Nephron progenitor cell (in vitro differentiated cells): Measurements from ENCODE around the gene SMG7.
A peak's percentile ranks its signal among the peaks of the same experiment; 100 is the strongest.

Experiments used
- DNase-seq: peaks from one replicate; pipeline ENCODE4 v3.0.0; 2021
- H3K27ac Mint-ChIP-seq: 2 replicates; pipeline ENCODE4 v1.8.0; 2021; ENCODE audit warnings: mild to moderate bottlenecking, moderate library complexity, mixed read lengths
- H3K27me3 Mint-ChIP-seq: 2 replicates; pipeline ENCODE4 v1.8.0; 2021; ENCODE audit warnings: mild to moderate bottlenecking, low read depth, mixed read lengths; ENCODE audit not compliant: poor library complexity
- H3K36me3 Mint-ChIP-seq: 2 replicates; pipeline ENCODE4 v1.8.0; 2021; ENCODE audit warnings: low read depth, mixed read lengths
- H3K4me1 Mint-ChIP-seq: 2 replicates; pipeline ENCODE4 v1.8.0; 2021; ENCODE audit warnings: mixed read lengths
- H3K4me3 Mint-ChIP-seq: 2 replicates; pipeline ENCODE4 v1.8.0; 2021; ENCODE audit warnings: mild to moderate bottlenecking, moderate library complexity, mixed read lengths
- H3K9me3 Mint-ChIP-seq: 2 replicates; pipeline ENCODE4 v1.8.0; 2021; ENCODE audit warnings: mild to moderate bottlenecking, moderate library complexity, mixed read lengths
- TF ChIP-seq, protein P1 (sequence below): fragments of 200-600 bp; sonication (generic); IDR thresholded peaks from 2 replicates; pipeline ENCODE4 v1.5.0; 2021; ENCODE audit warnings: antibody characterized with exemption

Gene SMG7

DNA sequence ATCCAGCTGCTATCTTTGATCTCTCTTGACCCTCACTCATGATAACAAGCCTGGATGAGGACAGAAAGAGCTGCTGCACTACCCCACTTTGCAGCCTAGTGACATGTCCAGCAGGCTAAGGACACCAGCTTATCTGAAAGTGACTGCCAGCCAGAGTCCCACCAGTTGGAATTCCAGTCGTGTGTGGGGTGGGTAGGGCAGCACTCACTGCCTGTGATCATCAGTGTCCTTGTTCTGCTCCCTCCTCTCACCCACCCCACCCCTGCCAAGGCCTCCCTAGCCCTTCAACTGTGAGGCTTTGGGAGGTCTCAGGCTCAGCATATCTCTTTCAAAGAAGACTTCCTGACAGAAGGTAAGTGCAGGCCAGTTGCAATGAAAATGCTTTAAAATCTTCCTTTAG is 38.6 kb upstream of the SMG7 start:
- DNase-seq: no peak
- Mint-ChIP-seq H3K4me3 (no peak overlapping the region), H3K27me3 (peaks cover 9% of the 10 kb centered on the region), H3K36me3 (no peaks in the 10 kb centered on the region), H3K9me3 (no peaks in the 10 kb centered on the region), H3K27ac (peak overlapping the region; percentile 13), H3K4me1 (peaks cover 6% of the 10 kb centered on the region)
- TF ChIP-seq, protein P1, sequence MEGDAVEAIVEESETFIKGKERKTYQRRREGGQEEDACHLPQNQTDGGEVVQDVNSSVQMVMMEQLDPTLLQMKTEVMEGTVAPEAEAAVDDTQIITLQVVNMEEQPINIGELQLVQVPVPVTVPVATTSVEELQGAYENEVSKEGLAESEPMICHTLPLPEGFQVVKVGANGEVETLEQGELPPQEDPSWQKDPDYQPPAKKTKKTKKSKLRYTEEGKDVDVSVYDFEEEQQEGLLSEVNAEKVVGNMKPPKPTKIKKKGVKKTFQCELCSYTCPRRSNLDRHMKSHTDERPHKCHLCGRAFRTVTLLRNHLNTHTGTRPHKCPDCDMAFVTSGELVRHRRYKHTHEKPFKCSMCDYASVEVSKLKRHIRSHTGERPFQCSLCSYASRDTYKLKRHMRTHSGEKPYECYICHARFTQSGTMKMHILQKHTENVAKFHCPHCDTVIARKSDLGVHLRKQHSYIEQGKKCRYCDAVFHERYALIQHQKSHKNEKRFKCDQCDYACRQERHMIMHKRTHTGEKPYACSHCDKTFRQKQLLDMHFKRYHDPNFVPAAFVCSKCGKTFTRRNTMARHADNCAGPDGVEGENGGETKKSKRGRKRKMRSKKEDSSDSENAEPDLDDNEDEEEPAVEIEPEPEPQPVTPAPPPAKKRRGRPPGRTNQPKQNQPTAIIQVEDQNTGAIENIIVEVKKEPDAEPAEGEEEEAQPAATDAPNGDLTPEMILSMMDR: no peak

- peaks cover 6% of the 10 kb centered on the region for H3K4me1 Mint-ChIP-seq
- H3K36me3 Mint-ChIP-seq: no peaks in the 10 kb centered on the region
Observed at GRCh38 chr1:183435497-183435896, 36.8 kb upstream of the SMG7 start.

DNA sequence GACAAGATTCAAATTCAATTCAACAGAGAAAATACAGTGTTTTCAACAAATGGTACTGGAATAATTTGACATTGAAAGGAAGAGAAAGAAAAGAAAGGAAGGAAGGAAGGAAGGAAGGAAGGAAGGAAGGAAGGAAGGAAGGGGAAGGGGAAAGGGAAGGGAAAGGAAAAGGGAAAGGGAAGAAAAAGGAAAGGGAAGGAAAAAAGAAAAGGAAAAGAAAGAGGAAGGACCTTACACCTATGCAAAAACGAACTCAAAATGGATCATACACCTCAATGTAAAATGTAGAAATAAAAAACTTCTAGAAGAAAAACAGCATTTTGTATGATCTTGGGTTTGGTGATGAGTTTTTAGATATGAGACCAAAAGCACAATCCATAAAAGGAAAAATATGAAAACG is 34.2 kb upstream of the SMG7 start:
- DNase-seq: no peak
- no peaks in the 10 kb centered on the region for H3K36me3 Mint-ChIP-seq
- no peaks in the 10 kb centered on the region for H3K9me3 Mint-ChIP-seq
- TF ChIP-seq, protein P1: no peak
- H3K4me3 Mint-ChIP-seq: no peak overlapping the region
- H3K27ac Mint-ChIP-seq: peak overlapping the region; percentile 95
- peaks cover 6% of the 10 kb centered on the region for H3K4me1 Mint-ChIP-seq
- peaks cover 22% of the 10 kb centered on the region for H3K27me3 Mint-ChIP-seq

More at GRCh38 chr1:183435497-183435896, 36.8 kb upstream of the SMG7 start:
- DNase-seq: no peak
- Mint-ChIP-seq H3K27me3 (peaks cover 14% of the 10 kb centered on the region), H3K9me3 (no peaks in the 10 kb centered on the region), H3K27ac (peak overlapping the region; percentile 32), H3K4me3 (no peak overlapping the region)
- TF ChIP-seq, protein P1: no peak

GRCh38 chr1:183443011-183443410 is 29.3 kb upstream of the SMG7 start:
- H3K4me3 Mint-ChIP-seq: no peak overlapping the region
- no peak overlapping the region for H3K27ac Mint-ChIP-seq
- no peaks in the 10 kb centered on the region for H3K4me1 Mint-ChIP-seq
- peaks cover 23% of the 10 kb centered on the region for H3K27me3 Mint-ChIP-seq
- TF ChIP-seq, protein P1: no peak
- H3K36me3 Mint-ChIP-seq: no peaks in the 10 kb centered on the region
- DNase-seq: no peak
- no peaks in the 10 kb centered on the region for H3K9me3 Mint-ChIP-seq

- Mint-ChIP-seq H3K36me3 (no peaks in the 10 kb centered on the region), H3K9me3 (no peaks in the 10 kb centered on the region), H3K4me1 (no peaks in the 10 kb centered on the region), H3K27ac (no peak overlapping the region), H3K4me3 (no peak overlapping the region), H3K27me3 (peaks cover 26% of the 10 kb centered on the region)
- DNase-seq: no peak
- TF ChIP-seq, protein P1: no peak
Observed at GRCh38 chr1:183443466-183443865, 28.8 kb upstream of the SMG7 start.

DNA sequence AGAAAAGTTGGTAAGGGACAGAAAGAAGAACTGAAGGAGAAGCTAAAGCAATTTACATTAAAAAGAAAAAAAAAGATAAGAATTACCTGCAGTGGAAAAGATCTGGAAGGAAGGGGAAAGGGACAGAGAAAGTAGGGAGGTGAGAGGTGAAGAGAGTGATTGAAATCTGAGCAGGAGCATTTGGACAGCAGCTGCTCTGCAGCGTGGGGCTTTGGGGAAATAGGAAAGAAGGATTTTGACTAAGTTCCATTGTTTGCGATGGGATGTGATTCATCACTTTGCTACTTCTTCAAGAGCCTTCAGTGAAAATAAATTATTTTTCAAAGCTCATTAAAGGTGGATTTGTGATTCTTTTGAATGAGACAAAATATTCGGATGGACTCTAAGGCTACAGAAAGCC is 28.1 kb upstream of the SMG7 start:
- Mint-ChIP-seq H3K36me3 (no peaks in the 10 kb centered on the region), H3K4me3 (no peak overlapping the region), H3K27me3 (peaks cover 18% of the 10 kb centered on the region), H3K4me1 (no peaks in the 10 kb centered on the region), H3K27ac (no peak overlapping the region), H3K9me3 (no peaks in the 10 kb centered on the region)
- TF ChIP-seq, protein P1: no peak
- no peak for DNase-seq
